Measurements from ENCODE around the gene GNGT2. TPM values are rescaled to one million over a fixed set of nuclear protein-coding genes. Genes with fewer than 3 reads are reported as not detected.
"Not testable (repeated sequence)": the region's sequence is repeated elsewhere in the genome, so short reads cannot be mapped to it uniquely, and the experiment has no call there.

Gene GNGT2
- total RNA-seq, 2 donors from 2014 or later, result 1.1 TPM; not detected in 1

DNA sequence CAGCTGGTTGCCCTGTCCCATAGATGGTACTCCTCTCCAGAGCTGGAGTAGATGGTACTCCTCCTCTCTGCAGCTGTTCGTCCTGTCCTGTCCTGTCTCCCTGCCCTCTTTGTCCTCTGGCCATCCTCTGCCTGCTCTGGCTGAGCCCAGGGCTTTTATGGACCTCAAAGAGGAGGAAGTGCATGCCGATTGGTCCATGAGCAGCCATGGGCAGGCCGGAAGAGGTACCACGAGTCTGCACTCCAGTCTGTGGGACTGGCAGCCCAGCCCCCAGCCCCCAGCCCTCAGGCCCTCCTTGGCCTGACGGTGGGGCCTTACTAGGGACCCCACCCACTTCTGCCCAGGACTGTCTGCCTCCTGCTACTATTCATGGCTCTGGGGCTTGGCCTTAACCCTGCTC, 27.0 kb downstream of the GNGT2 start:
- Histone ChIP-seq H3K4me3 (ENCODE audit: low read length) (no peak overlapping the region), H3K27ac (ENCODE audit: low read depth, low read length) (no peak overlapping the region), H3K9me3 (ENCODE audit: control insufficient read depth, low read length) (peaks cover 57% of the 10 kb centered on the region), H3K4me1 (ENCODE audit: control insufficient read depth, insufficient read depth, low read length) (no peaks in the 10 kb centered on the region), H3K27me3 (ENCODE audit: control insufficient read depth, insufficient read depth, low read length, poor library complexity, severe bottlenecking) (no peaks in the 10 kb centered on the region), H3K9ac (ENCODE audit: extremely low read depth, low read length, poor library complexity, severe bottlenecking) (no peak overlapping the region), H3K36me3 (ENCODE audit: control insufficient read depth, insufficient read depth, low read length) (no peaks in the 10 kb centered on the region)
- Mint-ChIP-seq H3K9me3 (peaks cover 61% of the 10 kb centered on the region), H3K36me3 (ENCODE audit: low read depth) (peaks cover 14% of the 10 kb centered on the region), H3K27ac (no peak overlapping the region), H3K4me1 (no peaks in the 10 kb centered on the region), H3K27me3 (ENCODE audit: insufficient read depth) (peaks cover 10% of the 10 kb centered on the region), H3K4me3 (no peak overlapping the region)
- DNase-seq, result no peak
- TF ChIP-seq, protein P1, sequence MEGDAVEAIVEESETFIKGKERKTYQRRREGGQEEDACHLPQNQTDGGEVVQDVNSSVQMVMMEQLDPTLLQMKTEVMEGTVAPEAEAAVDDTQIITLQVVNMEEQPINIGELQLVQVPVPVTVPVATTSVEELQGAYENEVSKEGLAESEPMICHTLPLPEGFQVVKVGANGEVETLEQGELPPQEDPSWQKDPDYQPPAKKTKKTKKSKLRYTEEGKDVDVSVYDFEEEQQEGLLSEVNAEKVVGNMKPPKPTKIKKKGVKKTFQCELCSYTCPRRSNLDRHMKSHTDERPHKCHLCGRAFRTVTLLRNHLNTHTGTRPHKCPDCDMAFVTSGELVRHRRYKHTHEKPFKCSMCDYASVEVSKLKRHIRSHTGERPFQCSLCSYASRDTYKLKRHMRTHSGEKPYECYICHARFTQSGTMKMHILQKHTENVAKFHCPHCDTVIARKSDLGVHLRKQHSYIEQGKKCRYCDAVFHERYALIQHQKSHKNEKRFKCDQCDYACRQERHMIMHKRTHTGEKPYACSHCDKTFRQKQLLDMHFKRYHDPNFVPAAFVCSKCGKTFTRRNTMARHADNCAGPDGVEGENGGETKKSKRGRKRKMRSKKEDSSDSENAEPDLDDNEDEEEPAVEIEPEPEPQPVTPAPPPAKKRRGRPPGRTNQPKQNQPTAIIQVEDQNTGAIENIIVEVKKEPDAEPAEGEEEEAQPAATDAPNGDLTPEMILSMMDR (conservative IDR thresholded peaks at IDR 0.05), result no peak
- 82% methylated on average over 5 of the region's 5 CpGs; no CpG with 5 or more reads in 1 of the 2 experiments for WGBS, 2 experiments (ENCODE audit: insufficient coverage in 1 of 2, insufficient read length in 1 of 2)

DNA sequence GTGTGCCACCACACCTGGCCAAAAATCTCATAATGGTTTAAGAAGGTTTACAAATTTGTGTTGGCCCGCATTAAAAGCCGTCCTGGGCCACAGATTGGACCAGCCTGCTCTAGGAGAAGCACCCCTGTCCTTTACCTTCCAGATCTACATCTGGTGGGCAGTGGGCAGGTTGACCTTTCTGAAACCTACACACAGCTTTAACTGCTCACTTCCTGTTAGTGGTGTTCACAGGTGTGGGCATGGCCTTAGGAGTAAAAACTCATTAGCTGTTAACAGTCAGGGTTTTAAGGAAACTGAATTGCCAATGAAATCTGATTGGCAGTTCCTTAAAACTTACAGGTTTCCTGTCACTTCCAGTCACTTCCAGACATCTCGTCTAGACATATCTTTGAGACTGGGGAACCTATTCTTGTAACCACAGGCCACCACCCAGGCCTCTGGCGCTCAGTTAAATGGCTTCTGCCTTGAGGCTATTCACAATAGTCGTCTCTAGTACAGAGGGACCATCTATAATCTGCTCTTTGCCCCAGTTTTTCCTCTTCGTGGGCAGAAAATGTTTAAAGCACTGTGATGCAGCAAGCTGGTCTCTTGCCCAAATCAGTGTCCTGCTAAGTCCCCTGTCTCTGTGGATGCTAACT, 29.3 kb downstream of the GNGT2 start:
- Histone ChIP-seq H3K36me3 (ENCODE audit: control insufficient read depth, insufficient read depth, low read length) (no peaks in the 10 kb centered on the region), H3K4me1 (ENCODE audit: control insufficient read depth, insufficient read depth, low read length) (no peaks in the 10 kb centered on the region), H3K27me3 (ENCODE audit: control insufficient read depth, insufficient read depth, low read length, poor library complexity, severe bottlenecking) (no peaks in the 10 kb centered on the region), H3K9ac (ENCODE audit: extremely low read depth, low read length, poor library complexity, severe bottlenecking) (no peak overlapping the region), H3K9me3 (ENCODE audit: control insufficient read depth, low read length) (peaks cover 73% of the 10 kb centered on the region), H3K27ac (ENCODE audit: low read depth, low read length) (no peak overlapping the region), H3K4me3 (ENCODE audit: low read length) (no peak overlapping the region)
- Mint-ChIP-seq H3K27me3 (ENCODE audit: insufficient read depth) (peaks cover 10% of the 10 kb centered on the region), H3K4me3 (no peak overlapping the region), H3K9me3 (peaks cover 74% of the 10 kb centered on the region), H3K4me1 (no peaks in the 10 kb centered on the region), H3K27ac (no peak overlapping the region), H3K36me3 (ENCODE audit: low read depth) (peaks cover 18% of the 10 kb centered on the region)
- 87 to 88% methylated on average over 5 to 6 of the region's 6 CpGs for WGBS, 2 experiments (ENCODE audit: insufficient coverage in 1 of 2, insufficient read length in 1 of 2)
- no peak for DNase-seq
- TF ChIP-seq, protein P1 (conservative IDR thresholded peaks at IDR 0.05), result no peak

DNA sequence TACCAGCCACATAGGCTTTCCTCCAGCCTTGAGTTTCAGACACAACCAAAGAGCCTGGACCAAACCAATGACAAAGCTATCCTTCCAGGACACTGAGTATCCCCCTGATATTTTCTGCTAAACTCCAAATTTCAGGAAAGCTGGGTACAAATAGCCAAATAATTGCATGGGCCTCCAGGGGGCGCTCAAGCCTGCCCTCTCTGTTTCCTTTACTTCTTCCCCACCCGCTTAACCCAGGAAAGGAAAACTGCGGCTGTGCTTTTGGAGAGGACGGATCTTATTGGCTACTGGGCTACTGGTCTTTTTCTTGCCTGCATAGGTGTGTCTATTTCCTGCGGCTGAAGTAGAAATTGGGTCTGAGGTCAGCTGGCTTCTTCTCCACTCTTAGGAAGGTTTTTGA, 30.1 kb downstream of the GNGT2 start:
- TF ChIP-seq, protein P1 (conservative IDR thresholded peaks at IDR 0.05), result peak; percentile 82
- Mint-ChIP-seq H3K27ac (no peak overlapping the region), H3K36me3 (ENCODE audit: low read depth) (peaks cover 20% of the 10 kb centered on the region), H3K9me3 (peaks cover 74% of the 10 kb centered on the region), H3K4me3 (no peak overlapping the region), H3K27me3 (ENCODE audit: insufficient read depth) (peaks cover 11% of the 10 kb centered on the region), H3K4me1 (no peaks in the 10 kb centered on the region)
- Histone ChIP-seq H3K27me3 (ENCODE audit: control insufficient read depth, insufficient read depth, low read length, poor library complexity, severe bottlenecking) (no peaks in the 10 kb centered on the region), H3K9me3 (ENCODE audit: control insufficient read depth, low read length) (peaks cover 73% of the 10 kb centered on the region), H3K27ac (ENCODE audit: low read depth, low read length) (no peak overlapping the region), H3K4me1 (ENCODE audit: control insufficient read depth, insufficient read depth, low read length) (no peaks in the 10 kb centered on the region), H3K4me3 (ENCODE audit: low read length) (peak overlapping the region; percentile 60), H3K36me3 (ENCODE audit: control insufficient read depth, insufficient read depth, low read length) (no peaks in the 10 kb centered on the region), H3K9ac (ENCODE audit: extremely low read depth, low read length, poor library complexity, severe bottlenecking) (no peak overlapping the region)
- 51 to 70% methylated on average over 2 to 5 of the region's 5 CpGs for WGBS, 2 experiments (ENCODE audit: insufficient coverage in 1 of 2, insufficient read length in 1 of 2)
- DNase-seq, result peak; percentile 92

DNA sequence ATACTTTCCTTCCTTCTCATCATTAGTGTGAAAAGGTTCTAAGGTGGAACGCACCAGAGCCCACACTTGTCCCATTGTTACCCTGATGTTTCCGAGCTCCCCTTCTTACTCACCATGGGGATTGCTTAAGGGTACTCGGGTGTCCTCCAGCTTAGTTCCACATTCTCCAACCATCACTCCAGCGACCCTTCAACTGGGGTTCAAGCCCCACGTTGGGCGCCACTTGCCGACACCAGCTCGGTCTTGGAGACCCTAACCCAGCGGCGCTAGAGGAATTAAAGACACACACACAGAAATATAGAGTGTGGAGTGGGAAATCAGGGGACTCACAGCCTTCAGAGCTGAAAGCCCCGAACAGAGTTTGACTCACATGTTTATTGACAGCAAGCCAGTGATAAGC, 34.4 kb downstream of the GNGT2 start:
- H3K9me3 Mint-ChIP-seq, result peaks cover 72% of the 10 kb centered on the region

DNA sequence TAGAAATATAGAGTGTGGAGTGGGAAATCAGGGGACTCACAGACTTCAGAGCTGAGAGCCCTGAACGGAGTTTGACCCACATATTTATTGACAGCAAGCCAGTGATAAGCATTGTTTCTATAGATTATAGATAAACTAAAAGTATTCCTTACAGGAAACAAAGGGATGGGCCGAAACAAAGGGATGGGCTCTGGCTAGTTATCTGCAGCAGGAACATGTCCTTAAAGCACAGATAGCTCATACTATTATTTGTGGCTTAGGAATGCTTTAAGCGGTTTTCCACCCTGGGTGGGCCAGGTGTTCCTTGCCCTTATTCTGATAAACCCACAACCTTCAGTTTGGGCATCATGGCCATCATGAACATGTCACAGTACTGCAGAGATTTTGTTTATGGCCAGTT, 39.7 kb downstream of the GNGT2 start:
- H3K4me3 ChIP-seq (ENCODE audit: low read length); H3K4me1 Mint-ChIP-seq; DNase-seq; H3K27ac Mint-ChIP-seq; H3K27me3 ChIP-seq (ENCODE audit: control insufficient read depth, insufficient read depth, low read length, poor library complexity, severe bottlenecking); H3K27ac ChIP-seq (ENCODE audit: low read depth, low read length); H3K9ac ChIP-seq (ENCODE audit: extremely low read depth, low read length, poor library complexity, severe bottlenecking); H3K36me3 Mint-ChIP-seq (ENCODE audit: low read depth); H3K4me1 ChIP-seq (ENCODE audit: control insufficient read depth, insufficient read depth, low read length); H3K4me3 Mint-ChIP-seq; H3K36me3 ChIP-seq (ENCODE audit: control insufficient read depth, insufficient read depth, low read length): not testable (repeated sequence)
- H3K9me3 ChIP-seq (ENCODE audit: control insufficient read depth, low read length), result peaks cover 67% of the 10 kb centered on the region
- peaks cover 50% of the 10 kb centered on the region for H3K27me3 Mint-ChIP-seq (ENCODE audit: insufficient read depth)
- H3K9me3 Mint-ChIP-seq, result peaks cover 52% of the 10 kb centered on the region
- 78 to 93% methylated on average over 2 of the region's 3 CpGs for WGBS, 2 experiments (ENCODE audit: insufficient coverage in 1 of 2, insufficient read length in 1 of 2)

More for the DNA sequence above, 34.4 kb downstream of the GNGT2 start:
- H3K9me3 ChIP-seq (ENCODE audit: control insufficient read depth, low read length), result peaks cover 83% of the 10 kb centered on the region
- not testable (repeated sequence) for H3K27me3 ChIP-seq (ENCODE audit: control insufficient read depth, insufficient read depth, low read length, poor library complexity, severe bottlenecking); DNase-seq; H3K36me3 ChIP-seq (ENCODE audit: control insufficient read depth, insufficient read depth, low read length); H3K4me1 ChIP-seq (ENCODE audit: control insufficient read depth, insufficient read depth, low read length); H3K27ac ChIP-seq (ENCODE audit: low read depth, low read length); H3K4me1 Mint-ChIP-seq; H3K9ac ChIP-seq (ENCODE audit: extremely low read depth, low read length, poor library complexity, severe bottlenecking); H3K27ac Mint-ChIP-seq; H3K4me3 Mint-ChIP-seq
- Mint-ChIP-seq H3K27me3 (ENCODE audit: insufficient read depth) (peaks cover 13% of the 10 kb centered on the region), H3K36me3 (ENCODE audit: low read depth) (peaks cover 11% of the 10 kb centered on the region)
- 86 to 97% methylated on average over 5 to 11 of the region's 11 CpGs for WGBS, 2 experiments (ENCODE audit: insufficient coverage in 1 of 2, insufficient read length in 1 of 2)
- H3K4me3 ChIP-seq (ENCODE audit: low read length), result peak overlapping the region; percentile 47

All from endodermal cell (in vitro differentiated cells).